Measurements from ENCODE around the gene IFT22. TPM values are rescaled to one million over a fixed set of nuclear protein-coding genes. Genes with fewer than 3 reads are reported as not detected.
A peak's percentile ranks its signal among the peaks of the same experiment; 100 is the strongest.

IFT22 gene
- total RNA-seq, 1 experiment from 2014 or later = 15.5 TPM

DNA sequence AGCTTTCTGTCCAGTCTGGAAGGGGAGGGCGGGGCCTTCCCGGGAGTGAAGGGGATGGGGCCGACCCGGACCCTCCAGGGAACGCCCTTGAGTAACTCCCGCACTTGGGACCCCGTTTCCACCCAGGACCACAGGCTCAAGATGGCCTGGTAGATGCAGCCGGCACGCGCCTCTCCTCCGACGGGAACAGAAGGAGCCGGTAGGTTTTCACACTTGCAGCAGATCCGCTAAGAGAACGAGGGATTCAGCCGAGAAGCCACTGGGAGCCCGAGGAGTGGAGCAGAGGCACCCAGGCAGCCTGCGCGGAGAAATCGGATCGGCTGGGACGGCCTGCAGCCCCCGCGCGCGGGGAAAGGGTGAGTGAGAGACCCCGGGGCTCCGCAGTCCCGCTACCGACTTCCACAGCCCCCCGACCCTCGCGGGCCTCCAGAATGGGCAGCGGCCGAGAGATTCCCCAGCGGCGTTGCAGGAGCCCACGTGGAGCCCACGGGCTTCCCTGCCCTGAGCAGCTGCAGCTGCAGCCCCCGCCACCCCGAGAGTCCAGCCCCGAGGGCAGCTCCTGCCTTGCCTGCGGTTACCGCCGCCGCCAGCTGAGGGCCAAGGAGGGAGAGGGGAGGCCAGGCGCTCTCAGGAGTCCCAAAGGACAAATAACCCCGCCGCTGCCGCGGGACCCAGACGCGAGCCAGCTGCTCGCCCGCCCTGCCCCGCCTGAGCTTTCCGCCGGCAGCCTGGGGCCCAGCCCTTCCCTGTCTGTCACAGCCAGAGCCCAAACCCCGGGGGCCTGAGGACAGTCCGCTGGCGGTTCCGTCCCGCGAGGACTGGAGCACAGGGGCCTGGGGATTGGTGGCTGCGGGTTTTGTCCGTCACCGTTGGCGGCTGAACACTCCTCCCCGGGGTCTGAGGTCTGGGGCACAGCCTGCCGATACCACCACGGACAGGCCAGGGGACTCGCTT lies 21.8 kb downstream of the IFT22 start (continued):
- no peak for TF ChIP-seq FOXK1 (CRISPR knock-in tag; IDR thresholded peaks at IDR 0.05)
- TF ChIP-seq, protein P1, sequence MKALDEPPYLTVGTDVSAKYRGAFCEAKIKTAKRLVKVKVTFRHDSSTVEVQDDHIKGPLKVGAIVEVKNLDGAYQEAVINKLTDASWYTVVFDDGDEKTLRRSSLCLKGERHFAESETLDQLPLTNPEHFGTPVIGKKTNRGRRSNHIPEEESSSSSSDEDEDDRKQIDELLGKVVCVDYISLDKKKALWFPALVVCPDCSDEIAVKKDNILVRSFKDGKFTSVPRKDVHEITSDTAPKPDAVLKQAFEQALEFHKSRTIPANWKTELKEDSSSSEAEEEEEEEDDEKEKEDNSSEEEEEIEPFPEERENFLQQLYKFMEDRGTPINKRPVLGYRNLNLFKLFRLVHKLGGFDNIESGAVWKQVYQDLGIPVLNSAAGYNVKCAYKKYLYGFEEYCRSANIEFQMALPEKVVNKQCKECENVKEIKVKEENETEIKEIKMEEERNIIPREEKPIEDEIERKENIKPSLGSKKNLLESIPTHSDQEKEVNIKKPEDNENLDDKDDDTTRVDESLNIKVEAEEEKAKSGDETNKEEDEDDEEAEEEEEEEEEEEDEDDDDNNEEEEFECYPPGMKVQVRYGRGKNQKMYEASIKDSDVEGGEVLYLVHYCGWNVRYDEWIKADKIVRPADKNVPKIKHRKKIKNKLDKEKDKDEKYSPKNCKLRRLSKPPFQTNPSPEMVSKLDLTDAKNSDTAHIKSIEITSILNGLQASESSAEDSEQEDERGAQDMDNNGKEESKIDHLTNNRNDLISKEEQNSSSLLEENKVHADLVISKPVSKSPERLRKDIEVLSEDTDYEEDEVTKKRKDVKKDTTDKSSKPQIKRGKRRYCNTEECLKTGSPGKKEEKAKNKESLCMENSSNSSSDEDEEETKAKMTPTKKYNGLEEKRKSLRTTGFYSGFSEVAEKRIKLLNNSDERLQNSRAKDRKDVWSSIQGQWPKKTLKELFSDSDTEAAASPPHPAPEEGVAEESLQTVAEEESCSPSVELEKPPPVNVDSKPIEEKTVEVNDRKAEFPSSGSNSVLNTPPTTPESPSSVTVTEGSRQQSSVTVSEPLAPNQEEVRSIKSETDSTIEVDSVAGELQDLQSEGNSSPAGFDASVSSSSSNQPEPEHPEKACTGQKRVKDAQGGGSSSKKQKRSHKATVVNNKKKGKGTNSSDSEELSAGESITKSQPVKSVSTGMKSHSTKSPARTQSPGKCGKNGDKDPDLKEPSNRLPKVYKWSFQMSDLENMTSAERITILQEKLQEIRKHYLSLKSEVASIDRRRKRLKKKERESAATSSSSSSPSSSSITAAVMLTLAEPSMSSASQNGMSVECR (CRISPR knock-in tag; IDR thresholded peaks at IDR 0.05; ENCODE audit: borderline replicate concordance) = no peak; the same call in 1 of the 2 replicates
- TF ChIP-seq, protein P2, sequence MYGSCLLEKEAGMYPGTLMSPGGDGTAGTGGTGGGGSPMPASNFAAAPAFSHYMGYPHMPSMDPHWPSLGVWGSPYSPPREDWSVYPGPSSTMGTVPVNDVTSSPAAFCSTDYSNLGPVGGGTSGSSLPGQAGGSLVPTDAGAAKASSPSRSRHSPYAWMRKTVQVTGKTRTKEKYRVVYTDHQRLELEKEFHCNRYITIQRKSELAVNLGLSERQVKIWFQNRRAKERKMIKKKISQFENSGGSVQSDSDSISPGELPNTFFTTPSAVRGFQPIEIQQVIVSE (CRISPR knock-in tag; IDR thresholded peaks at IDR 0.05; ENCODE audit: borderline replicate concordance) = no peak
- no peak for TF ChIP-seq ZNF423 (CRISPR knock-in tag; IDR thresholded peaks at IDR 0.05)
- TF ChIP-seq, protein P3, sequence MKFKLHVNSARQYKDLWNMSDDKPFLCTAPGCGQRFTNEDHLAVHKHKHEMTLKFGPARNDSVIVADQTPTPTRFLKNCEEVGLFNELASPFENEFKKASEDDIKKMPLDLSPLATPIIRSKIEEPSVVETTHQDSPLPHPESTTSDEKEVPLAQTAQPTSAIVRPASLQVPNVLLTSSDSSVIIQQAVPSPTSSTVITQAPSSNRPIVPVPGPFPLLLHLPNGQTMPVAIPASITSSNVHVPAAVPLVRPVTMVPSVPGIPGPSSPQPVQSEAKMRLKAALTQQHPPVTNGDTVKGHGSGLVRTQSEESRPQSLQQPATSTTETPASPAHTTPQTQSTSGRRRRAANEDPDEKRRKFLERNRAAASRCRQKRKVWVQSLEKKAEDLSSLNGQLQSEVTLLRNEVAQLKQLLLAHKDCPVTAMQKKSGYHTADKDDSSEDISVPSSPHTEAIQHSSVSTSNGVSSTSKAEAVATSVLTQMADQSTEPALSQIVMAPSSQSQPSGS (CRISPR knock-in tag; IDR thresholded peaks at IDR 0.05; ENCODE audit: borderline replicate concordance, low read depth) = no peak
- TF ChIP-seq CREM (CRISPR knock-in tag; IDR thresholded peaks at IDR 0.05) = no peak
- TF ChIP-seq, protein P4, sequence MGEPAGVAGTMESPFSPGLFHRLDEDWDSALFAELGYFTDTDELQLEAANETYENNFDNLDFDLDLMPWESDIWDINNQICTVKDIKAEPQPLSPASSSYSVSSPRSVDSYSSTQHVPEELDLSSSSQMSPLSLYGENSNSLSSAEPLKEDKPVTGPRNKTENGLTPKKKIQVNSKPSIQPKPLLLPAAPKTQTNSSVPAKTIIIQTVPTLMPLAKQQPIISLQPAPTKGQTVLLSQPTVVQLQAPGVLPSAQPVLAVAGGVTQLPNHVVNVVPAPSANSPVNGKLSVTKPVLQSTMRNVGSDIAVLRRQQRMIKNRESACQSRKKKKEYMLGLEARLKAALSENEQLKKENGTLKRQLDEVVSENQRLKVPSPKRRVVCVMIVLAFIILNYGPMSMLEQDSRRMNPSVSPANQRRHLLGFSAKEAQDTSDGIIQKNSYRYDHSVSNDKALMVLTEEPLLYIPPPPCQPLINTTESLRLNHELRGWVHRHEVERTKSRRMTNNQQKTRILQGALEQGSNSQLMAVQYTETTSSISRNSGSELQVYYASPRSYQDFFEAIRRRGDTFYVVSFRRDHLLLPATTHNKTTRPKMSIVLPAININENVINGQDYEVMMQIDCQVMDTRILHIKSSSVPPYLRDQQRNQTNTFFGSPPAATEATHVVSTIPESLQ (CRISPR knock-in tag; IDR thresholded peaks at IDR 0.05) = no peak
- TF ChIP-seq KAT7 (CRISPR knock-in tag; IDR thresholded peaks at IDR 0.05; ENCODE audit: borderline replicate concordance) = no peak
- TF ChIP-seq JUN (CRISPR knock-in tag; IDR thresholded peaks at IDR 0.05) = no peak
- no peak for TF ChIP-seq NFE2L1 (CRISPR knock-in tag; IDR thresholded peaks at IDR 0.05)
- no peak for TF ChIP-seq NR2C2 (CRISPR knock-in tag; IDR thresholded peaks at IDR 0.05)
- no peak for TF ChIP-seq ESRRA (CRISPR knock-in tag; IDR thresholded peaks at IDR 0.05; ENCODE audit: borderline replicate concordance)
- no peak; the same call in 1 of the 2 replicates for TF ChIP-seq TEAD4 (CRISPR knock-in tag; IDR thresholded peaks at IDR 0.05)
- TF ChIP-seq TCF7 (CRISPR knock-in tag; IDR thresholded peaks at IDR 0.05; ENCODE audit: low read depth) = no peak
- no peak for TF ChIP-seq GABPB1 (CRISPR knock-in tag; IDR thresholded peaks at IDR 0.05)
- TF ChIP-seq SP1 (CRISPR knock-in tag; conservative IDR thresholded peaks at IDR 0.05) = 0 out of 2 replicates have a peak, but pooled peaks have one; percentile 42
- TF ChIP-seq, protein P5, sequence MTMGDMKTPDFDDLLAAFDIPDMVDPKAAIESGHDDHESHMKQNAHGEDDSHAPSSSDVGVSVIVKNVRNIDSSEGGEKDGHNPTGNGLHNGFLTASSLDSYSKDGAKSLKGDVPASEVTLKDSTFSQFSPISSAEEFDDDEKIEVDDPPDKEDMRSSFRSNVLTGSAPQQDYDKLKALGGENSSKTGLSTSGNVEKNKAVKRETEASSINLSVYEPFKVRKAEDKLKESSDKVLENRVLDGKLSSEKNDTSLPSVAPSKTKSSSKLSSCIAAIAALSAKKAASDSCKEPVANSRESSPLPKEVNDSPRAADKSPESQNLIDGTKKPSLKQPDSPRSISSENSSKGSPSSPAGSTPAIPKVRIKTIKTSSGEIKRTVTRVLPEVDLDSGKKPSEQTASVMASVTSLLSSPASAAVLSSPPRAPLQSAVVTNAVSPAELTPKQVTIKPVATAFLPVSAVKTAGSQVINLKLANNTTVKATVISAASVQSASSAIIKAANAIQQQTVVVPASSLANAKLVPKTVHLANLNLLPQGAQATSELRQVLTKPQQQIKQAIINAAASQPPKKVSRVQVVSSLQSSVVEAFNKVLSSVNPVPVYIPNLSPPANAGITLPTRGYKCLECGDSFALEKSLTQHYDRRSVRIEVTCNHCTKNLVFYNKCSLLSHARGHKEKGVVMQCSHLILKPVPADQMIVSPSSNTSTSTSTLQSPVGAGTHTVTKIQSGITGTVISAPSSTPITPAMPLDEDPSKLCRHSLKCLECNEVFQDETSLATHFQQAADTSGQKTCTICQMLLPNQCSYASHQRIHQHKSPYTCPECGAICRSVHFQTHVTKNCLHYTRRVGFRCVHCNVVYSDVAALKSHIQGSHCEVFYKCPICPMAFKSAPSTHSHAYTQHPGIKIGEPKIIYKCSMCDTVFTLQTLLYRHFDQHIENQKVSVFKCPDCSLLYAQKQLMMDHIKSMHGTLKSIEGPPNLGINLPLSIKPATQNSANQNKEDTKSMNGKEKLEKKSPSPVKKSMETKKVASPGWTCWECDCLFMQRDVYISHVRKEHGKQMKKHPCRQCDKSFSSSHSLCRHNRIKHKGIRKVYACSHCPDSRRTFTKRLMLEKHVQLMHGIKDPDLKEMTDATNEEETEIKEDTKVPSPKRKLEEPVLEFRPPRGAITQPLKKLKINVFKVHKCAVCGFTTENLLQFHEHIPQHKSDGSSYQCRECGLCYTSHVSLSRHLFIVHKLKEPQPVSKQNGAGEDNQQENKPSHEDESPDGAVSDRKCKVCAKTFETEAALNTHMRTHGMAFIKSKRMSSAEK (CRISPR knock-in tag; IDR thresholded peaks at IDR 0.05; ENCODE audit: borderline replicate concordance) = no peak
- TF ChIP-seq, protein P6, sequence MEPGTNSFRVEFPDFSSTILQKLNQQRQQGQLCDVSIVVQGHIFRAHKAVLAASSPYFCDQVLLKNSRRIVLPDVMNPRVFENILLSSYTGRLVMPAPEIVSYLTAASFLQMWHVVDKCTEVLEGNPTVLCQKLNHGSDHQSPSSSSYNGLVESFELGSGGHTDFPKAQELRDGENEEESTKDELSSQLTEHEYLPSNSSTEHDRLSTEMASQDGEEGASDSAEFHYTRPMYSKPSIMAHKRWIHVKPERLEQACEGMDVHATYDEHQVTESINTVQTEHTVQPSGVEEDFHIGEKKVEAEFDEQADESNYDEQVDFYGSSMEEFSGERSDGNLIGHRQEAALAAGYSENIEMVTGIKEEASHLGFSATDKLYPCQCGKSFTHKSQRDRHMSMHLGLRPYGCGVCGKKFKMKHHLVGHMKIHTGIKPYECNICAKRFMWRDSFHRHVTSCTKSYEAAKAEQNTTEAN (CRISPR knock-in tag; IDR thresholded peaks at IDR 0.05) = 0 out of 2 replicates have a peak, but pooled peaks have one; percentile 53
- no peak for TF ChIP-seq RELA (CRISPR knock-in tag; IDR thresholded peaks at IDR 0.05; ENCODE audit: borderline replicate concordance)
- TF ChIP-seq, protein P7, sequence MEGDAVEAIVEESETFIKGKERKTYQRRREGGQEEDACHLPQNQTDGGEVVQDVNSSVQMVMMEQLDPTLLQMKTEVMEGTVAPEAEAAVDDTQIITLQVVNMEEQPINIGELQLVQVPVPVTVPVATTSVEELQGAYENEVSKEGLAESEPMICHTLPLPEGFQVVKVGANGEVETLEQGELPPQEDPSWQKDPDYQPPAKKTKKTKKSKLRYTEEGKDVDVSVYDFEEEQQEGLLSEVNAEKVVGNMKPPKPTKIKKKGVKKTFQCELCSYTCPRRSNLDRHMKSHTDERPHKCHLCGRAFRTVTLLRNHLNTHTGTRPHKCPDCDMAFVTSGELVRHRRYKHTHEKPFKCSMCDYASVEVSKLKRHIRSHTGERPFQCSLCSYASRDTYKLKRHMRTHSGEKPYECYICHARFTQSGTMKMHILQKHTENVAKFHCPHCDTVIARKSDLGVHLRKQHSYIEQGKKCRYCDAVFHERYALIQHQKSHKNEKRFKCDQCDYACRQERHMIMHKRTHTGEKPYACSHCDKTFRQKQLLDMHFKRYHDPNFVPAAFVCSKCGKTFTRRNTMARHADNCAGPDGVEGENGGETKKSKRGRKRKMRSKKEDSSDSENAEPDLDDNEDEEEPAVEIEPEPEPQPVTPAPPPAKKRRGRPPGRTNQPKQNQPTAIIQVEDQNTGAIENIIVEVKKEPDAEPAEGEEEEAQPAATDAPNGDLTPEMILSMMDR (IDR thresholded peaks at IDR 0.05) = no peak
- TF ChIP-seq ZNF219 (CRISPR knock-in tag; IDR thresholded peaks at IDR 0.05; ENCODE audit: borderline replicate concordance) = no peak
